ENCODE measurements around the gene PTS.

The PTS gene

GRCh38 chr11:112260490-112260889, 34.3 kb downstream of the PTS start, which contains the start of gene PLET1:
TSS of gene PLET1 (minus strand) at chr11:112260860. CDS start at chr11:112260589, 271 bp downstream.
- FAIRE-seq (no peak), DNase-seq (ENCODE audit: insufficient read length, low spot score) (no peak)
- TF ChIP-seq, protein P1, sequence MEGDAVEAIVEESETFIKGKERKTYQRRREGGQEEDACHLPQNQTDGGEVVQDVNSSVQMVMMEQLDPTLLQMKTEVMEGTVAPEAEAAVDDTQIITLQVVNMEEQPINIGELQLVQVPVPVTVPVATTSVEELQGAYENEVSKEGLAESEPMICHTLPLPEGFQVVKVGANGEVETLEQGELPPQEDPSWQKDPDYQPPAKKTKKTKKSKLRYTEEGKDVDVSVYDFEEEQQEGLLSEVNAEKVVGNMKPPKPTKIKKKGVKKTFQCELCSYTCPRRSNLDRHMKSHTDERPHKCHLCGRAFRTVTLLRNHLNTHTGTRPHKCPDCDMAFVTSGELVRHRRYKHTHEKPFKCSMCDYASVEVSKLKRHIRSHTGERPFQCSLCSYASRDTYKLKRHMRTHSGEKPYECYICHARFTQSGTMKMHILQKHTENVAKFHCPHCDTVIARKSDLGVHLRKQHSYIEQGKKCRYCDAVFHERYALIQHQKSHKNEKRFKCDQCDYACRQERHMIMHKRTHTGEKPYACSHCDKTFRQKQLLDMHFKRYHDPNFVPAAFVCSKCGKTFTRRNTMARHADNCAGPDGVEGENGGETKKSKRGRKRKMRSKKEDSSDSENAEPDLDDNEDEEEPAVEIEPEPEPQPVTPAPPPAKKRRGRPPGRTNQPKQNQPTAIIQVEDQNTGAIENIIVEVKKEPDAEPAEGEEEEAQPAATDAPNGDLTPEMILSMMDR (IDR thresholded peaks at IDR 0.05; ENCODE audit: insufficient read depth, missing control alignments): no peak

DNA sequence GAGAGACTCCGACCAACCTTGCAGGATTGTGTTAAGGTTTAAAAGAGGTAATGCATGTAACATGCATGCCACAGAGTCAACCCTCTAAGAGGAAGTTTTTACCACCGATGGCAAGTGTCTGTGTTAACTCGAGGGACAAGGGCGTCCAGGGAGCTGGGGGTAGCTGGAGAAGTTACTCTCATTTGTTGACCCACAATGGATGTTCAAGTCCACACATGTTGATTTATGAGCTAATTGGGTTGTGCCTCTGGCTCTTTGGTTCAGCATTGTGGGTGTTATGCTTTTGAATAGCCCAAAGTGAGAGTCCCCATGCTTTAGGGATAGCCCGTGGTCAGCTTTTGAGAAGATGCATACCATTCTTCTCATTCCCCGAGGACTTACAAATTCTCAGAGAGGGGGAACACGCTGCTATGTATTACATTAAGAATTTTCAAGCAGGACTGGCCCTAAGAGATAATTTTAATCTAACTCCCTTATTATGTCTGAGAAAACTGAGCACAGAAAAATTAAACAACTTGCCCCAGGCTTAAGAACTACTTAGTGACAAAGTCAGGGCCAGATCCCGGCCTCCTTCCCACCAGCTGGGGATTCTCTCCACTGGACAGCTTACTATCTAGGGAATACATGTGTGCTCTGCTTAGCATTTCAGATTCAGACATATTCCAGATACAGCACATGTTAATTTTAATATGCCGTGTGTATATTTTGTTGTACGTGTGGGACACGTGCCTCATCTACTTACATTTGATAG, 39.6 kb downstream of the PTS start:
- DNase-seq (ENCODE audit: insufficient read length, low spot score) (no peak), FAIRE-seq (no peak)
- TF ChIP-seq, protein P1 (IDR thresholded peaks at IDR 0.05; ENCODE audit: insufficient read depth, missing control alignments): no peak

- DNase-seq (ENCODE audit: insufficient read length, low spot score) (no peak), FAIRE-seq (no peak)
- TF ChIP-seq, protein P1 (IDR thresholded peaks at IDR 0.05; ENCODE audit: insufficient read depth, missing control alignments): no peak
Measured at GRCh38 chr11:112266410-112266778, 40.2 kb downstream of the PTS start.

DNA sequence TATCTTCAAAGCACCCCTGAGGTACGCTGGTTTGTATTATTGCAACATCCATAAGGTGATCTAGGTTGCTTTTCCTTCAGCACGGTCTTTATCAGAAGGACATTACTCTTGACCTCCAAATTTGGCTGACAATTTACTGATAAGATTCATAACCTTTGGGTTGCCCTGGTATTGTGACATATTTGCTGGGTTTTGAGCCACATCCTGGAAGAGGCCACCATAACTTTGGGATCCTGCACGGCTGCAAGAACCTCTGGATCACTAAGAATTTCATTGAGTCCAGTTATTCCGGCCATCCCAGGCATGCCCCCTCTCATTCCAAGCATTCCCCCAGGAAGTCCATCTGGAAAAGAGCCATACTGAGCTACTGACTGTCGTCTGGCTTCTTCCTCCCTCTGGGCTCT, 41.0 kb downstream of the PTS start:
- DNase-seq (ENCODE audit: insufficient read length, low spot score): no peak
- TF ChIP-seq, protein P1 (IDR thresholded peaks at IDR 0.05; ENCODE audit: insufficient read depth, missing control alignments): no peak
- FAIRE-seq: no peak

GRCh38 chr11:112268406-112268805, 42.2 kb downstream of the PTS start:
- TF ChIP-seq, protein P1 (IDR thresholded peaks at IDR 0.05; ENCODE audit: insufficient read depth, missing control alignments): no peak
- DNase-seq (ENCODE audit: insufficient read length, low spot score): no peak
- no peak for FAIRE-seq

DNA sequence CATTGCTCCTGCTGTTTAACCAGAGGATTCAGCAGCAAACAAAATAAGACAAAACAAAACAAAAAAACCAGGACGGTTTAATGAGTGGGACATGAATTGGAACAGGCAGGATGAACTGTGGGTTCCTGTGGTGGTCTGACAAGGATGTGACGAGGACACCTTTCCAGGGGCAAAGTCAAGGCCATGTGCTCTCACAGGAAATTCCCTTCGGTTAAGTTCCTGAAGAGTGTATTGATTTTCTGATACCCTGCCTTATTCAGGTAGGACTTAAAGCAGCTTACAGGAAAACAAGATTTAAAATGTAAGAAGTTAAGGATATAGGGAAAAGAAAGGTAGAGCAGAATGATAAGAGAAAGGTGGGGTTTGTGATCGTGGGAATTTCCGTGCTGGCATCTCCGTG, 42.9 kb downstream of the PTS start:
- FAIRE-seq (no peak), DNase-seq (ENCODE audit: insufficient read length, low spot score) (no peak)
- TF ChIP-seq, protein P1 (IDR thresholded peaks at IDR 0.05; ENCODE audit: insufficient read depth, missing control alignments): no peak

DNA sequence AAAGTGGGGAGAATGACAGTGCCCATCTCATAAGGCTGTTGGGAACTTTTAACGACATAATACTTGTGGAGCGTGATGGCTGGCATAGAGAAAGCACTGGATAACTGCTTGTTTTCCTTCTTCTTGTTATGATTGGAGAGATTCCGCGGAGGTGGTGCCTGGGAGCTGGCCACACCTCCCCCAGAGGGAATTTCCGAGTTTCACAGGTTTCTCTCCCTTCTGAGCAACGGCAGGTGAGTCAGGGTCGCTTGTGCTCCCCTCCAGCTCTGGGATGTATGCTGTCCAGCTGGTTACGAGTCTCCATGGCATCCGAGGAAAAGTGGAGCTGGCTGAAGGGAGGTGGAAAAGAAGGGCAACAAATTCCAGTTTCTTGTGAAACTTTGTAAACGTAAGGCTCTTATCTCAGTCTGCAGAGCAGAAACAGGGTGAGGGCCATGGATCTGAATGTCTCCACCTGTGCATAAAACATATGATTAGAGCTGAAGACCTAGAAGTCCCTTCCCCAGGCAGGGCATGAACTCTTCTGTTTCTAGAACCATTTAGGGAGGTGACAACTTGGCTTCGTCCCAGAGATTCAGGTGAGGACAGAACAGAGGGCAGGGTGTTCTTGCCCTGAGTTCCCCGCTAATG, 44.4 kb downstream of the PTS start:
- TF ChIP-seq, protein P1 (IDR thresholded peaks at IDR 0.05; ENCODE audit: insufficient read depth, missing control alignments): no peak
- DNase-seq (ENCODE audit: insufficient read length, low spot score): no peak
- no peak for FAIRE-seq

All from D721Med (cell line).